22Rv1 (cell line): ENCODE measurements around the gene BAIAP3.

Source experiments
- CTCF ChIP-seq: fragments of 450-650 bp; IDR thresholded peaks from 2 replicates; pipeline ENCODE4 v1.5.1; 2017; ENCODE audit warnings: mild to moderate bottlenecking
- ZFX ChIP-seq: fragments of 450-650 bp; IDR thresholded peaks from 2 replicates; pipeline ENCODE4 v1.6.1; 2017; ENCODE audit warnings: antibody characterized with exemption, borderline replicate concordance

GRCh38 chr16:1340730-1341494 lies 7.5 kb downstream of the BAIAP3 start:
- TF ChIP-seq CTCF (no peak), ZFX (no peak)
